ENCODE results near the gene ST8SIA6. TPM values are rescaled to one million over a fixed set of nuclear protein-coding genes. Genes with fewer than 3 reads are reported as not detected.
A peak's percentile ranks its signal among the peaks of the same experiment; 100 is the strongest.

The ST8SIA6 gene
- total RNA-seq, 1 experiment from 2014 or later, result 0.19 TPM

DNA sequence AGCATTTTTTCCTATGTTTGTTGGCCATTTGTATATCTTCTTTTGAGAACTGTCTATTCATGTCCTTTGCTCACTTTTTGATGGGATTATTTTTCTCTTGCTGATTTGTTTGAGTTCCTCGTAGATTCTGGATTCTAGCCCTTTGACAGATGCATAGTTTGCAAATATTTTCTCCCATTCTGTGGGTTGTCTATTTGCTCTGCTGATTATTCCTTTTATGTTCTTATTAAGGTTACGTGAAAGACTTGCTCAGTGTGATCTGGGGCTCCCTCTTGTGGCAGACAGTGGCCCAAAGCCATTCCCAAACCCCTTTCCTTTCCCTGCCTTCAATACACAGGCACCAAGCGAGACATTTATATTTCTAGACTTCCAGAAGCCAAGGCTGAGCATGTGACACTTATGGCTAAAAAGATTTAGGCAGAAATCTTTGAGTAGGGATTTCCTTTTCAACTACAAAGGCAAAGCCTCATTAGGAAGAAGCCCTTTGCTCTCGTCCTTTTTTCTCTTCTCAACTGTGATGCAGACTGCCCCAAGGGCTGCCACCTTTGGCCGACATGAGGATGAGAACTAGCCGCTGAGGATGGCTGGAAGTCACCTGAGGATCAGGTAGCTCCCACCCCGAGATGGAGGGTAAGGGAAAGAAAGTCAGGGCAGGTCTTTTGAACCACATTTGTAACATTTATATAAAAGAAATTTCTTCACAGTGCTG lies 23.6 kb downstream of the ST8SIA6 start:
- H3K4me3 Mint-ChIP-seq (ENCODE audit: unreplicated experiment), result no peak overlapping the region
- POLR2A ChIA-PET, result interaction anchor here (0.9 kb wide), 1 partner anchor 172 kb away, joined by 3 read pairs; no protein-coding TSS in a partner anchor
- H3K27ac Mint-ChIP-seq (ENCODE audit: low read depth, unreplicated experiment), result no peak overlapping the region
- H3K36me3 Mint-ChIP-seq (ENCODE audit: insufficient read depth, unreplicated experiment), result peaks cover 6% of the 10 kb centered on the region
- H3K9me3 Mint-ChIP-seq (ENCODE audit: unreplicated experiment), result no peaks in the 10 kb centered on the region
- TF ChIP-seq, protein P1, sequence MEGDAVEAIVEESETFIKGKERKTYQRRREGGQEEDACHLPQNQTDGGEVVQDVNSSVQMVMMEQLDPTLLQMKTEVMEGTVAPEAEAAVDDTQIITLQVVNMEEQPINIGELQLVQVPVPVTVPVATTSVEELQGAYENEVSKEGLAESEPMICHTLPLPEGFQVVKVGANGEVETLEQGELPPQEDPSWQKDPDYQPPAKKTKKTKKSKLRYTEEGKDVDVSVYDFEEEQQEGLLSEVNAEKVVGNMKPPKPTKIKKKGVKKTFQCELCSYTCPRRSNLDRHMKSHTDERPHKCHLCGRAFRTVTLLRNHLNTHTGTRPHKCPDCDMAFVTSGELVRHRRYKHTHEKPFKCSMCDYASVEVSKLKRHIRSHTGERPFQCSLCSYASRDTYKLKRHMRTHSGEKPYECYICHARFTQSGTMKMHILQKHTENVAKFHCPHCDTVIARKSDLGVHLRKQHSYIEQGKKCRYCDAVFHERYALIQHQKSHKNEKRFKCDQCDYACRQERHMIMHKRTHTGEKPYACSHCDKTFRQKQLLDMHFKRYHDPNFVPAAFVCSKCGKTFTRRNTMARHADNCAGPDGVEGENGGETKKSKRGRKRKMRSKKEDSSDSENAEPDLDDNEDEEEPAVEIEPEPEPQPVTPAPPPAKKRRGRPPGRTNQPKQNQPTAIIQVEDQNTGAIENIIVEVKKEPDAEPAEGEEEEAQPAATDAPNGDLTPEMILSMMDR (IDR thresholded peaks at IDR 0.05; ENCODE audit: unreplicated experiment), result peak; percentile 81
- H3K27me3 Mint-ChIP-seq (ENCODE audit: insufficient read depth, unreplicated experiment), result no peaks in the 10 kb centered on the region
- peak; percentile 78 for DNase-seq (ENCODE audit: unreplicated experiment)
- no TSS peak for BruUV-seq (replicated peaks)
- intact Hi-C loops (cut with micrococcal nuclease), result loop anchor here (1.0 to 2.0 kb wide), 5 partner anchors 140 to 602 kb away; no protein-coding TSS in a partner anchor
- CTCF ChIA-PET, result interaction anchor here (0.5 to 7.2 kb wide), 23 partner anchors 9 to 606 kb away, joined by 3 to 94 read pairs (median 4); partner anchors contain the start of gene TRDMT1
- H3K4me1 Mint-ChIP-seq (ENCODE audit: insufficient read depth, unreplicated experiment), result peaks cover 5% of the 10 kb centered on the region

DNA sequence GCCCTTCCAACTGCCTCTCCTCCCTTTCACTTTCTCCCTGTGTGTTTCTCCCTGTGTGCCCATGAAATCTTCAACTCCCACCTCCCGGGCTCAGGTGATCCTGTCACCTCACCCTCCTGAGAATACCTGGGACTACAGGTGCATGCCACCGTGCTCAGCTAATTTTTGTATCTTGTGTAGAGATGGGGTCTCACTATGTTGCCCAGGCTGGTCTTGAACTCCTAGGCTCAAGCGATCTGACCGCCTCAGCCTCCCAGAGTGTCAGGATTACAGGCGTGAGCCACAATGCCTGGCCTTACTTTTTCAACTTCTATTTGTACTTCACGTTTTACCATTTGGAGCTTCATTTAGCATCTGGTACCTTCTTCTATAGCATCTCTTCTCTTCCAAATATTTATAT lies 24.9 kb downstream of the ST8SIA6 start:
- ChIA-PET CTCF (interaction anchor here (0.6 to 7.2 kb wide), 18 partner anchors 13 to 609 kb away, joined by 3 to 94 read pairs (median 4); no protein-coding TSS in a partner anchor), POLR2A (no interaction called here)
- no TSS peak for BruUV-seq (replicated peaks)
- Mint-ChIP-seq H3K4me3 (ENCODE audit: unreplicated experiment) (no peak overlapping the region), H3K36me3 (ENCODE audit: insufficient read depth, unreplicated experiment) (peaks cover 6% of the 10 kb centered on the region), H3K27ac (ENCODE audit: low read depth, unreplicated experiment) (no peak overlapping the region), H3K9me3 (ENCODE audit: unreplicated experiment) (no peaks in the 10 kb centered on the region), H3K4me1 (ENCODE audit: insufficient read depth, unreplicated experiment) (peaks cover 5% of the 10 kb centered on the region), H3K27me3 (ENCODE audit: insufficient read depth, unreplicated experiment) (no peaks in the 10 kb centered on the region)
- intact Hi-C loops (cut with micrococcal nuclease), result no loop called here
- DNase-seq (ENCODE audit: unreplicated experiment), result no peak
- TF ChIP-seq, protein P1 (IDR thresholded peaks at IDR 0.05; ENCODE audit: unreplicated experiment), result no peak

DNA sequence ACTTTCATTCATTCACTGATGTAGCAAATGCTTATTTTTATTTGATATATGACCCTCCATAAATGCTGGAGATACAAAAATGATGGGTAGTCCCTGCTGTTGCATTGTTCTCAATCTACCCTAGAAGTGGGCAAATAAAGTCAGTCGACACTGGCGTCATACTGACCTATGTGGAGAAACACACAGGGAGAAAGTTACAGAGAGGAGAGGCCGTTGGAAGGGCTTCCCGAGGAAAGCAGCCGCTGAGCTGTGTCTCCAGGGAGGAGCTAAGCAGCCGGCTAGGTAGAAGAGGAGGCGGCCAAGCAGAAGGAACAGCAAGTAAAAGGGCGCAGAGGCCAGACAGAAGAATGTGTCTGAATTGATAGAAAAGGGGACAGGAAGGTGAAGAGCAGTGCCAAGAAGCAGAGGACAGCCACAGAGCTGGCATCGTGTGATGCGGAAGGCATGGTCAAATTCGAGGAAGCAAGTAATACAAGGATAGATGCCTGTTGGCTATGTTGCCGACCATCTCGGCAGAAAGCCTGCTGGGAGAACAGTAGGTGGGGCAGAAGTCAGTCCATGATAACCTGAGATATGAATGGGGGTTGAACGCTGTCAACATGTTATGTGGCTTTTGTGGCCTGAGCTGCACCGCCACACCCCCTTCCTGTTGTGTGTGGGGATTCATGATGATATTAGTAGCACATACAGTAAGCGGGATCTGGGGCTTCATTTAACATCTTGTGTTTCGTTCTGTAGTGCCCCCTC lies 25.9 kb downstream of the ST8SIA6 start:
- Mint-ChIP-seq H3K4me1 (ENCODE audit: insufficient read depth, unreplicated experiment) (peaks cover 10% of the 10 kb centered on the region), H3K4me3 (ENCODE audit: unreplicated experiment) (no peak overlapping the region), H3K9me3 (ENCODE audit: unreplicated experiment) (no peaks in the 10 kb centered on the region), H3K27me3 (ENCODE audit: insufficient read depth, unreplicated experiment) (no peaks in the 10 kb centered on the region), H3K27ac (ENCODE audit: low read depth, unreplicated experiment) (no peak overlapping the region), H3K36me3 (ENCODE audit: insufficient read depth, unreplicated experiment) (peaks cover 6% of the 10 kb centered on the region)
- ChIA-PET POLR2A (no interaction called here), CTCF (interaction anchor here (0.6 to 7.2 kb wide), 11 partner anchors 14 to 608 kb away, joined by 3 to 94 read pairs (median 4); no protein-coding TSS in a partner anchor)
- TF ChIP-seq, protein P1 (IDR thresholded peaks at IDR 0.05; ENCODE audit: unreplicated experiment), result no peak
- no TSS peak for BruUV-seq (replicated peaks)
- intact Hi-C loops (cut with micrococcal nuclease), result no loop called here
- no peak for DNase-seq (ENCODE audit: unreplicated experiment)

DNA sequence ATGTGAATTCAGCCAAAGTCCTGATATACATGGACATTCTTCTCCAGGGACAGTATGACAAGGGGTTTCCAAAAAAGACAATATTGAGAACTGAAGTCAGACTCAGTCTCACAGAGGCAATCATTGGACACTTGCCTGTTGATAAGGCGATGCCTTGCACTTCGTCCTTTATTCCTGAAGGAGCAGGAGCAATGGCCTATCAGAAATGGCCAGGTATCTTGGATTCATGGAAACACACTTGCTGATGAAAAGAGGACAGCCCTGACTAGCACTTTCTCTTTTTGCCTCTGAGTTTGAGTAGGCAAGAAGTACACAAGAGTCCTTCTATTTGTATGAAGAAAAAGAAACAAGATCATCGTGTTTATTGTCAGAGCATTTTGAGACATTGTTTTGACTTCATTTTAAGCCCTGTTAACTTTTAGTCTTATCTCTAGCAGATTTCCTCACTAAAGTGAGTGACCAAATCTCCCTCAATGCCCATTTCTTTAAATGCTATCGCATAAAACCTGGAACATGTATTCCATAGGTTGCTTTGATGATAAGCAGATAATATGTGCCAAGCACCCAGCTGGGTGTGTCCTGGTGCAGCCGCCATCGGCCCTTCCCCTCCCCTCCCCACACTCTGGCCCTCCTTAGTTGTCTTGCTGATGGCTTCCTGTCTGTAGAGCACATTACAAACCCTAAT lies 26.6 kb downstream of the ST8SIA6 start:
- POLR2A ChIA-PET, result no interaction called here

More for the DNA sequence above, 26.6 kb downstream of the ST8SIA6 start:
- CTCF ChIA-PET, result interaction anchor here (0.6 to 7.2 kb wide), 5 partner anchors 19 to 174 kb away, joined by 3 to 94 read pairs (median 3); no protein-coding TSS in a partner anchor
- Mint-ChIP-seq H3K9me3 (ENCODE audit: unreplicated experiment) (no peaks in the 10 kb centered on the region), H3K36me3 (ENCODE audit: insufficient read depth, unreplicated experiment) (peaks cover 6% of the 10 kb centered on the region), H3K4me1 (ENCODE audit: insufficient read depth, unreplicated experiment) (peaks cover 13% of the 10 kb centered on the region), H3K4me3 (ENCODE audit: unreplicated experiment) (no peak overlapping the region), H3K27ac (ENCODE audit: low read depth, unreplicated experiment) (no peak overlapping the region), H3K27me3 (ENCODE audit: insufficient read depth, unreplicated experiment) (no peaks in the 10 kb centered on the region)
- no TSS peak for BruUV-seq (replicated peaks)
- intact Hi-C loops (cut with micrococcal nuclease), result no loop called here
- TF ChIP-seq, protein P1 (IDR thresholded peaks at IDR 0.05; ENCODE audit: unreplicated experiment), result no peak
- DNase-seq (ENCODE audit: unreplicated experiment), result no peak
